Subcutaneous adipose tissue (tissue), 4 donors: ENCODE data around the gene DCTD. TPM values are rescaled to one million over a fixed set of nuclear protein-coding genes. Genes with fewer than 3 reads are reported as not detected.

Experiments
- total RNA-seq, 4 donors: library from RNA; depleted of rRNA; stranded (reverse); fragments of >200 nt; gene quantifications; one replicate each; pipeline ENCODE4 v1.1.0, GENCODE V29; 2016
- TF ChIP-seq, protein P1 (sequence below): fragments of 450-650 bp; IDR thresholded peaks from one replicate; pipeline ENCODE4 v1.5.1; 2016; ENCODE audit warnings: low read depth, mild to moderate bottlenecking, control low read depth, antibody characterized with exemption, moderate library complexity

DCTD gene
- total RNA-seq, 4 donors from 2014 or later = 50.1 to 64.4 (median 63.2) TPM

DNA sequence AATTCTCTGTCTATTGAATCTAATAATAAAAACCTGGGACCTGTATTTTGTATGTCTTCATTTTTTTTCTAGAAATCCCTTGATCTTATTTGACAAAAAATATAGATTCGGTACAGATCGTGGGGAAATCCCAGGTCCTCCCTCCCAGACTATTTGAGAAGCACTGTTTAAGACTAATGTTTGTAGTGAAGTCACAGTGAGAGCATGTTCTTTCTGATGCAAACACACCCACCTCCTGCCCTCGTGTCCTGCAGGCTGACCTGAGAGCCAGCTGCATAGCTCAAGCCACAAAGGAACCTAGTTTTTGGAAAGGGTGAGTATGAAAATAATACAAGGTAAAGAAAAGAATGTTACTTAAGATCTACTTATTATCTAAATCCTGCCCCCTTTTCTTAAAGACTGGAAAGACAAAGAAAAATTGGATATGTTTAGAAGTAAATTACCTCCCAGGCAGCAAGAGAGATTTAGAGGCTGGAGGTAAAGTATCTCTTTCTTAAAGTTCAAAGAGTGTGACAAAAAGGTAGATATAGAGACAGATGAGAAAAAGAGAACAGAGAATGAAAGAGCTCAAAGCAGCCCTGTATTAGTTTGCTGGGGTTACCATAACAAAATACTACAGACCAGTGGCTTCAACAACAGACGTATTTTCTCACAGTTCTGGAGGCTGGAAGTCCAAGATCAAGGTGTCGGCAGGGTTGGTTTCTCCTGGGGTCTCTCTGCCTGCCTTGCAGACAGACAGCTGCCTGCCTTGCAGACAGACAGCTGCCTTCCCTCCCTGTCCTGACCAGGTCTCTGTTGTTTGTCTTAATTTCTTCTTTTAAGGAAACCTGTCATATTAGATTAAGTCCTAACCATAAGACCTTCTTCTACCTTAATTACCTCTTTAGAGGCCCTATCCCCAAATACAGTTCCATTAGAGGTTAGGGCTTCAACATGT, 20.4 kb upstream of the DCTD start:
- TF ChIP-seq, protein P1, sequence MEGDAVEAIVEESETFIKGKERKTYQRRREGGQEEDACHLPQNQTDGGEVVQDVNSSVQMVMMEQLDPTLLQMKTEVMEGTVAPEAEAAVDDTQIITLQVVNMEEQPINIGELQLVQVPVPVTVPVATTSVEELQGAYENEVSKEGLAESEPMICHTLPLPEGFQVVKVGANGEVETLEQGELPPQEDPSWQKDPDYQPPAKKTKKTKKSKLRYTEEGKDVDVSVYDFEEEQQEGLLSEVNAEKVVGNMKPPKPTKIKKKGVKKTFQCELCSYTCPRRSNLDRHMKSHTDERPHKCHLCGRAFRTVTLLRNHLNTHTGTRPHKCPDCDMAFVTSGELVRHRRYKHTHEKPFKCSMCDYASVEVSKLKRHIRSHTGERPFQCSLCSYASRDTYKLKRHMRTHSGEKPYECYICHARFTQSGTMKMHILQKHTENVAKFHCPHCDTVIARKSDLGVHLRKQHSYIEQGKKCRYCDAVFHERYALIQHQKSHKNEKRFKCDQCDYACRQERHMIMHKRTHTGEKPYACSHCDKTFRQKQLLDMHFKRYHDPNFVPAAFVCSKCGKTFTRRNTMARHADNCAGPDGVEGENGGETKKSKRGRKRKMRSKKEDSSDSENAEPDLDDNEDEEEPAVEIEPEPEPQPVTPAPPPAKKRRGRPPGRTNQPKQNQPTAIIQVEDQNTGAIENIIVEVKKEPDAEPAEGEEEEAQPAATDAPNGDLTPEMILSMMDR = no peak

DNA sequence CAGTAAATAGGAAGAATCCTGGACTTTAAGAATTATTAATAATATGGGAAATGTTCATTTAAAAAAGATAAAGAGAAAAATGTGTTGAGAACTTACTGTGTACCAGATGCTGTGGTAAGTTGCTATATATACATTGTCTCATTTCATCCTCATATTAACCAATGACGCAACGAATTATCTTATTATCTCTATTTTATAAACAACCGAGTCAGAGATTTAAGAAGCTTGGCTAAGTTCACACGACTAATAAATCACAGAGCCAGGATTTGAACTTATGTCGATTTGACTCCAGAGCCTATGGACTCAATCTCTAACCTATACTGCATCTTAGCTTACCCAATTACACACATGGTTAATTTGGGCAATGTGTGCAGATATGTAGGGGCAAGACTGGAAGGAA, 15.5 kb upstream of the DCTD start:
- TF ChIP-seq, protein P1 = no peak

DNA sequence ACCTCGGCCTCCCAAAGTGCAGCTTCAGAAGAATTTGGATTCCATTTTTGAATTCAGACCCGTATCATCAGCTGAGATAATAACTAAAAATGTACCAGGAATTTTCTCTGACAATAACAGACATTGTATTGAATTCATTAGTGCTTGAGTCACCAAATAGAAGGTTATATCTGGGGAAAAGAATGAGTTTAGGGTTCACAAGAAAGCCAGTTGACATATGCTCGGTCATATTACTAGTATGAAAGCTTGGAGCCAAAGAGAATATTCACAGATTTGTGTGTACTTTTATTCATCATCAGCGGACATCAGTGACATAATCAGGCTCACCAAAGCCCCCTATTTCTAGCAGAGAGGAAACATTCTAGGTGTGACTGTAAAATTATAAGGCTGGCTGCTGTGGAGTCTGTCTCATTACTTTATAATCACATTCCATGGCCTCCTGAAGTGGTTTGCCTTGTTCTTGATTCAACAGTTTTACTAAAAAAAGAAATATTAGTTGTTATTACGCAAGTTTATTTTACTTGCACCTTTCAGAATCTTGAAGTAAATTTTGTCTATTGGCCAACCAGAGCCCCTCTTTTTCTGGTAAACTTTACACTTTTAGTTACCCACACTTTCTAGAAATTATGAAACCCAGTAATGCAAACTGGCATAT, 14.6 kb upstream of the DCTD start:
- TF ChIP-seq, protein P1 = no peak

DNA sequence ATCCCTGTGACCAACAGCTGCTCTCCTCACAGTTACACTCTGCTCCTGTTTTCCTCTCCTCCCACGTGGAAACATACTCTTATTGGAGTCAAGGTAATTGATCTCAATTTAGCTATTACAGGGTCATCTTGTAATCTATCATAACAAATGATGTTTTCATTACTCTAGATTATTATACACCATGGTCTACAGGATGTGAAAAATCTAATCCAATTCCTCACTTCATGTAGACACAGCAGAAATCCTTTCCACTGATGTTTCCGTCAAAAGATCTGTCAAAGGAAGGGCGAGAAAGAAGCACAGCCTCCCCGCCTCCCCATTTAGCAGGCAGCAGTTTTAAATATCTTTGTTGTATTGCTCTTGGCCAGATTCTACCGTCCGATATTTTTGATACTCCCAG, 13.7 kb upstream of the DCTD start:
- TF ChIP-seq, protein P1 = no peak

DNA sequence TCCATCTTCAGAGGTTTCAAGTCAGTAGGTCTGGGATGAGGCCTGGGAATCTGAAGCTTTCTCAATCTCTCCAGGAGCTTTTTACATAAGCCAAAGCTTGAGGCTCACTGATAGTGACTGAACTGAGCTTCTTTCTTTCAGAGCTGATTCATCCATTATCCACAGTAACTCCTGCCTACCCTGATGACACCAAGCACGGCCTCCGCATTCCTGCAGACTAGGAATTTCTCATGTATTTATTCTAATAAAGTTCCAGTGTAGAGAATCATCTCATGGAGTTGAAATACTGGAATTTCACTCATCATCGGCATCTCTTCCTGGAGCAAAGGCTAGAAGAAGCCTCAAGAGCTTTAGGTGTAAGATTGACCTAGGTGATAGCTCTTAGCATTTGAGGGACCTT, 12.1 kb upstream of the DCTD start:
- TF ChIP-seq, protein P1 = no peak

DNA sequence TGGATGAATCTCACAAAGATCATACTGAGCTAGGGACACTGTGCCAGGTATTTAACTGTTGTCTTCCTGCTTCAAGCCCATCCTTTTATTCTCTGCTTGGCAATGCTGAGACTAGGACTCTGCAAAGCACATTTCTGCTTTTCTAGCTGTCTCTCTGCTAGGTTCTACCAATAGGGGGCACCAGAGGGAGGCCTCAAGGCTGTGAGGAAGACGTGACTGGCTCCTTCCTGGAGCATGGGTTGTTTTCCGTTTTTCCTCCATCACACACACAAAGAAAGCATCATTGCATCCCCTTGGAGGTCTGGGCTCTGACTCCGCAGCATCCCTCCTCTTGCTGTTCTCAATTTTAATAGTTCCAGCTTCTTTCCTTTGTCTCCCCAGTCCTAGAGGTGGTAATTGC, 10.9 kb upstream of the DCTD start:
- TF ChIP-seq, protein P1 = no peak

DNA sequence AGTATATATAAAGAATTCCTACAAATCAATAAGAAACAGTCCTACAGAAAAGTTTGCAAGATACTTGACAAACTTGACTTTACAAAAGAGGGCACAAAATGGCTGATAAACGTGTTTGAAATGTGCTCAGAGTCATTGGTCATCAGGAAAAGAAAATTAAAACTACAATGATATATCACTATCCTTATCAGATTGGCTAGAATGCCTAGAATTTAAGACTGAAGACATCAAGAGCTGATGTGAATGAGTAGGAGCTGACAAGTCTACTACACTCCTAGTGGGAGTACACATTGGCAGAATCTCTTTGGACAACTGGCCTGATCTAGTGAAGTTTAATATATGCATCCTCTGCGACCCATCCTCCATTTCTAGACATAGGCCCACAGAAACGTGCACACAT, 10.3 kb upstream of the DCTD start:
- TF ChIP-seq, protein P1 = no peak
